CD4-positive, alpha-beta T cell treated with Interleukin-6 at 100 ng/mL for 8 hours (primary cell): Measurements from ENCODE around the gene NFAT5.
"Not testable (repeated sequence)": the region's sequence is repeated elsewhere in the genome, so short reads cannot be mapped to it uniquely, and the experiment has no call there.

Experiments
- DNase-seq: peaks from one replicate; pipeline ENCODE4 v3.0.0-alpha.2; 2020; ENCODE audit warnings: mixed read lengths, low spot score

NFAT5 gene

GRCh38 chr16:69565671-69566239 is at the start of gene NFAT5:
NFAT5 (plus strand) TSS chr16:69565966; CDS start chr16:69566302, 336 bp downstream.
- peak; percentile 83 for DNase-seq

GRCh38 chr16:69517914-69518313 is 47.9 kb upstream of the NFAT5 start:
- DNase-seq: not testable (repeated sequence)

- DNase-seq: no peak
Observed at GRCh38 chr16:69520413-69520799, 45.4 kb upstream of the NFAT5 start.

- no peak for DNase-seq
Observed at GRCh38 chr16:69520800-69521602, 44.8 kb upstream of the NFAT5 start.

- DNase-seq: no peak
Observed at GRCh38 chr16:69522041-69522578, 43.7 kb upstream of the NFAT5 start.

GRCh38 chr16:69522732-69523404 is 42.9 kb upstream of the NFAT5 start:
- no peak for DNase-seq

GRCh38 chr16:69523566-69524305 is 42.0 kb upstream of the NFAT5 start:
- DNase-seq: no peak

- no peak for DNase-seq
Observed at GRCh38 chr16:69526831-69527655, 38.7 kb upstream of the NFAT5 start.

- no peak for DNase-seq
Observed at GRCh38 chr16:69531988-69532387, 33.8 kb upstream of the NFAT5 start.

GRCh38 chr16:69532641-69533455 is 32.9 kb upstream of the NFAT5 start:
- DNase-seq: no peak

- no peak for DNase-seq
Observed at GRCh38 chr16:69534720-69535119, 31.0 kb upstream of the NFAT5 start.

- no peak for DNase-seq
Observed at GRCh38 chr16:69535123-69536050, 30.4 kb upstream of the NFAT5 start.

GRCh38 chr16:69537706-69538080 is 28.1 kb upstream of the NFAT5 start:
- DNase-seq: no peak

- no peak for DNase-seq
Observed at GRCh38 chr16:69538808-69539207, 27.0 kb upstream of the NFAT5 start.

- no peak for DNase-seq
Observed at GRCh38 chr16:69542974-69543373, 22.8 kb upstream of the NFAT5 start.

GRCh38 chr16:69544088-69544487 is 21.7 kb upstream of the NFAT5 start:
- DNase-seq: no peak

GRCh38 chr16:69546663-69547062 is 19.1 kb upstream of the NFAT5 start:
- DNase-seq: not testable (repeated sequence)

- DNase-seq: no peak
Observed at GRCh38 chr16:69553332-69553731, 12.4 kb upstream of the NFAT5 start.

GRCh38 chr16:69554495-69554894 is 11.3 kb upstream of the NFAT5 start:
- DNase-seq: no peak
